ENCODE data around the gene GPRASP1. TPM values are rescaled to one million over a fixed set of nuclear protein-coding genes. Genes with fewer than 3 reads are reported as not detected.
"Not testable (repeated sequence)": the region's sequence is repeated elsewhere in the genome, so short reads cannot be mapped to it uniquely, and the experiment has no call there.

GPRASP1 gene
- total and polyA plus RNA-seq, 2 of the 13 experiments (the other 11 are each of a cell fraction or from before 2014, with no cell fraction given) = 0.38 to 1.4 TPM

DNA sequence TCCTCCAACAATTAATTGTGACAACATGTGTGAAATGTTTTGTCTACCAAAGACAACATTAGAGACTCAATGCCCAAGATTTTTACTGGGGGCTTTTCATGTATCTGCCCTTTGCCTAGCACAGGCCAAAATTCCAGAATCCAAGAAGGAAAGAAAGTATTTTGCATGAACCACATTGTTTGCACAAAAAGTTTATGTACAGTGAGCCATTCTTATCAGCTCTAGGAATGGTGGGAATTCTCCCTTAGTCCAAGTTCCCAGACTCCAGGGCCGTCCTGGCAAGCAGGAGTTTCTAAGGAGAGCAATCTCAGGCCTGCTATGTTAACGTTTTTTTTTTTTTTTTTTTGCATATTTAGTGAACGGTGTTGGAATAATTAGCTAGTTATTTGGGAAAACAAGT, 21.6 kb downstream of the GPRASP1 start:
- no peaks in the 10 kb centered on the region for H3K79me2 ChIP-seq (ENCODE audit: insufficient read depth, low read length)
- no peaks in the 10 kb centered on the region for H3K9me3 ChIP-seq (ENCODE audit: low read length)
- DNase-seq (ENCODE audit: low spot score) (peak; percentile 28), FAIRE-seq (peak; percentile 46), ATAC-seq (peak; percentile 63; the same call in 2 of the 3 replicates)
- H3K27ac ChIP-seq (ENCODE audit: extremely low read length, insufficient read depth, low read length) = no peak overlapping the region
- no peaks in the 10 kb centered on the region for H4K20me1 ChIP-seq (ENCODE audit: insufficient read depth, low read length)
- TF ChIP-seq KDM1A (CRISPR knock-in tag; IDR thresholded peaks at IDR 0.05) (no peak), ZNF224 (CRISPR knock-in tag; IDR thresholded peaks at IDR 0.05) (no peak), ZNF780A (CRISPR knock-in tag; IDR thresholded peaks at IDR 0.05) (no peak), MIER3 (CRISPR knock-in tag; IDR thresholded peaks at IDR 0.05; ENCODE audit: borderline replicate concordance) (no peak), MBD4 (IDR thresholded peaks at IDR 0.05; ENCODE audit: borderline replicate concordance, low read length) (no peak), ZBTB1 (CRISPR knock-in tag; IDR thresholded peaks at IDR 0.05; ENCODE audit: borderline replicate concordance) (no peak), ELF4 (CRISPR knock-in tag; IDR thresholded peaks at IDR 0.05; ENCODE audit: borderline replicate concordance) (no peak), ZKSCAN5 (CRISPR knock-in tag; IDR thresholded peaks at IDR 0.05) (no peak), FOXA3 (CRISPR knock-in tag; IDR thresholded peaks at IDR 0.05) (no peak), TAF1 (CRISPR knock-in tag; IDR thresholded peaks at IDR 0.05) (no peak)
- TF ChIP-seq, protein P1, sequence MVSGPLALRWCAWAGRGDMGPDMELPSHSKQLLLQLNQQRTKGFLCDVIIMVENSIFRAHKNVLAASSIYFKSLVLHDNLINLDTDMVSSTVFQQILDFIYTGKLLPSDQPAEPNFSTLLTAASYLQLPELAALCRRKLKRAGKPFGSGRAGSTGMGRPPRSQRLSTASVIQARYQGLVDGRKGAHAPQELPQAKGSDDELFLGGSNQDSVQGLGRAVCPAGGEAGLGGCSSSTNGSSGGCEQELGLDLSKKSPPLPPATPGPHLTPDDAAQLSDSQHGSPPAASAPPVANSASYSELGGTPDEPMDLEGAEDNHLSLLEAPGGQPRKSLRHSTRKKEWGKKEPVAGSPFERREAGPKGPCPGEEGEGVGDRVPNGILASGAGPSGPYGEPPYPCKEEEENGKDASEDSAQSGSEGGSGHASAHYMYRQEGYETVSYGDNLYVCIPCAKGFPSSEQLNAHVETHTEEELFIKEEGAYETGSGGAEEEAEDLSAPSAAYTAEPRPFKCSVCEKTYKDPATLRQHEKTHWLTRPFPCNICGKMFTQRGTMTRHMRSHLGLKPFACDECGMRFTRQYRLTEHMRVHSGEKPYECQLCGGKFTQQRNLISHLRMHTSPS (CRISPR knock-in tag; IDR thresholded peaks at IDR 0.05; ENCODE audit: low read depth) = no peak
- TF ChIP-seq, protein P2, sequence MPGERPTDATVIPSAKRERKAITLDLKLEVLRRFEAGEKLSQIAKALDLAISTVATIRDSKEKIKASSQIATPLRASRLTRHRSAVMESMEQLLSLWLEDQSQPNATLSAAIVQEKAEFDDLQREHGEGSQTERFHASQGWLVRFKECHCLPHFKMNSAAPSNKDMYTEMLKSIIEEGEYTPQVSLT (CRISPR knock-in tag; IDR thresholded peaks at IDR 0.05; ENCODE audit: borderline replicate concordance, low read depth) = no peak
- TF ChIP-seq, protein P3, sequence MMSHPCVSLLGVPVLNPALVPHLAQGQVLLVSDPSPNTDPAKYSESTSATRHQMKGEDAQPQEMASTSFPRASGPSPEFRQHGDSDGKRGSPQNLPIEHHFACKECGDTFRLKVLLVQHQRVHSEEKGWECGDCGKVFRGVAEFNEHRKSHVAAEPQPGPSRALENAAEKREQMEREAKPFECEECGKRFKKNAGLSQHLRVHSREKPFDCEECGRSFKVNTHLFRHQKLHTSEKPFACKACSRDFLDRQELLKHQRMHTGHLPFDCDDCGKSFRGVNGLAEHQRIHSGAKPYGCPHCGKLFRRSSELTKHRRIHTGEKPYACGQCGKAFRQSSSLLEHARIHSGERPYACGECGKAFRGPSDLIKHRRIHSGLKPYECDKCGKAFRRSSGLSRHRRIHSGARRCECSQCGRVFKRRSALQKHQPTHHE (CRISPR knock-in tag; IDR thresholded peaks at IDR 0.05; ENCODE audit: borderline replicate concordance) = no peak
- intact Hi-C loops (cut with micrococcal nuclease; ENCODE audit: unreplicated experiment) = no loop called here
- POLR2A ChIA-PET = interaction anchor here (0.6 to 1.4 kb wide), 2 partner anchors 13 to 17 kb away, joined by 3 to 4 read pairs; no protein-coding TSS in a partner anchor
- CTCF ChIA-PET (ENCODE audit: low intra/inter-chr PET ratio, low total read pairs) = no interaction called here
- H3K4me2 ChIP-seq (ENCODE audit: low read depth, low read length) = no peak overlapping the region
- in situ Hi-C loops (cut with HindIII; ENCODE audit: extremely low pct_ligation_motif_present, low pct_unique_long_range_greater_than_20kb) = no loop called here
- no peak overlapping the region for H3K9ac ChIP-seq (ENCODE audit: insufficient read depth, low read depth, low read length)
- H2AFZ ChIP-seq (ENCODE audit: low read length) = no peak overlapping the region
- BruUV-seq (replicated peaks) = no TSS peak
- H3K27me3 ChIP-seq (ENCODE audit: control insufficient read depth in 1 of 2, insufficient read depth in 2 of 2, low read length in 2 of 2) = no peaks in the 10 kb centered on the region
- WGBS (ENCODE audit: low lambda C conversion rate) = 19% methylated on average over 3 of the region's 3 CpGs
- H3K4me1 ChIP-seq (ENCODE audit: insufficient read depth, low read length) = peaks cover 12% of the 10 kb centered on the region
- no peak overlapping the region for H3K4me3 ChIP-seq (replicated peaks in 1 of 3; ENCODE audit: insufficient read depth in 1 of 3, low read depth in 2 of 3, low read length in 3 of 3)
- H3K36me3 ChIP-seq (replicated peaks in 1 of 2; ENCODE audit: control insufficient read depth in 1 of 2, insufficient read depth in 2 of 2, low read length in 2 of 2) = no peaks in the 10 kb centered on the region

DNA sequence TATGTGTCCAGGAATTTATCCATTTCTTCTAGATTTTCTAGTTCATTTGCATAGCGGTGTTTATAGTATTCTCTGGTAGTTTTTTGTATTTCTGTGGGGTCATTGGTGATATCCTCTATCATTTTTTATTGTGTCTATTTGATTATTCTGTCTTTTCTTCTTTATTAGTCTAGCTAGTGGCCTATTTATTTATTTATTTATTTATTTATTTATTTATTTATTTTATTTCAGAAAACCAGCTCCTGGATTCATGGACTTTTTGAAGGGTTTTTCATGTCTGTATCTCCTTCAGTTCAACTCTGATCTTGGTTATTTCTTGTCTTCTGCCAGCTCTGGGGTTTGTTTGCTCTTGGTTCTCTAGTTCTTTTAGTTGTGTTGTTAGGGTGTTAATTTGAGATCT, 26.2 kb downstream of the GPRASP1 start:
- FAIRE-seq; intact Hi-C loops (cut with micrococcal nuclease; ENCODE audit: unreplicated experiment); H3K4me2 ChIP-seq (ENCODE audit: low read depth, low read length); in situ Hi-C loops (cut with HindIII; ENCODE audit: extremely low pct_ligation_motif_present, low pct_unique_long_range_greater_than_20kb); H3K4me1 ChIP-seq (ENCODE audit: insufficient read depth, low read length); H3K27me3 ChIP-seq (ENCODE audit: control insufficient read depth in 1 of 2, insufficient read depth in 2 of 2, low read length in 2 of 2); H4K20me1 ChIP-seq (ENCODE audit: insufficient read depth, low read length); H3K79me2 ChIP-seq (ENCODE audit: insufficient read depth, low read length); H2AFZ ChIP-seq (ENCODE audit: low read length); POLR2A ChIA-PET; H3K36me3 ChIP-seq (replicated peaks in 1 of 2; ENCODE audit: control insufficient read depth in 1 of 2, insufficient read depth in 2 of 2, low read length in 2 of 2); H3K9me3 ChIP-seq (ENCODE audit: low read length); H3K27ac ChIP-seq (ENCODE audit: extremely low read length, insufficient read depth, low read length); ATAC-seq; H3K9ac ChIP-seq (ENCODE audit: insufficient read depth, low read depth, low read length); DNase-seq (ENCODE audit: low spot score); BruUV-seq (replicated peaks); H3K4me3 ChIP-seq (replicated peaks in 1 of 3; ENCODE audit: insufficient read depth in 1 of 3, low read depth in 2 of 3, low read length in 3 of 3); CTCF ChIA-PET (ENCODE audit: low intra/inter-chr PET ratio, low total read pairs): not testable (repeated sequence)
- WGBS (ENCODE audit: low lambda C conversion rate) = 100% methylated on average over 1 of the region's 1 CpG
